GM23338 (cell line): ENCODE measurements around the gene SHISAL2A. TPM values are rescaled to one million over a fixed set of nuclear protein-coding genes. Genes with fewer than 3 reads are reported as not detected.

ENCODE experiments used
- ATAC-seq: fragments of 200-7000 bp; cut with Tn5 transposase; 3 replicates; pipeline ENCODE4 v1.9.1; 2020
- DNase-seq: peaks from one replicate; pipeline ENCODE4 v3.0.0-alpha.2; 2015; ENCODE audit warnings: low spot score
- H2AFZ ChIP-seq: fragments of 200-600 bp; sonication (generic); 2 replicates; pipeline ENCODE4 v1.8.0; 2016; ENCODE audit warnings: antibody characterized with exemption, mild to moderate bottlenecking, moderate library complexity
- H3F3A ChIP-seq: fragments of 200-600 bp; sonication (generic); replicated peaks from 2 replicates; pipeline ENCODE4 v1.8.0; 2017; ENCODE audit warnings: antibody characterized with exemption, mixed run types, low read depth
- H3K27ac ChIP-seq: fragments of 200-600 bp; sonication (generic); 2 replicates; pipeline ENCODE4 v1.6.1; 2016; ENCODE audit warnings: low read depth
- H3K27me3 ChIP-seq: fragments of 200-600 bp; sonication (generic); 2 replicates; pipeline ENCODE4 v1.8.0; 2016; ENCODE audit warnings: mild to moderate bottlenecking, mixed run types, moderate library complexity; ENCODE audit not compliant: insufficient read depth
- H3K36me3 ChIP-seq: fragments of 200-600 bp; sonication (generic); 2 replicates; pipeline ENCODE4 v1.8.0; 2016; ENCODE audit warnings: mild to moderate bottlenecking; ENCODE audit not compliant: insufficient read depth
- H3K4me1 ChIP-seq: fragments of 200-600 bp; sonication (generic); 2 replicates; pipeline ENCODE4 v1.8.0; 2016; ENCODE audit warnings: mild to moderate bottlenecking, moderate library complexity; ENCODE audit not compliant: insufficient read depth
- H3K4me2 ChIP-seq: fragments of 200-600 bp; sonication (generic); 2 replicates; pipeline ENCODE4 v1.7.1; 2017; ENCODE audit warnings: mixed run types
- H3K4me3 ChIP-seq: fragments of 200-600 bp; sonication (generic); 2 replicates; pipeline ENCODE4 v1.6.1; 2016; ENCODE audit warnings: mixed run types
- H3K79me2 ChIP-seq: fragments of 200-600 bp; sonication (generic); replicated peaks from 2 replicates; pipeline ENCODE4 v1.8.0; 2017; ENCODE audit warnings: mild to moderate bottlenecking; ENCODE audit not compliant: insufficient read depth
- H3K9me2 ChIP-seq: fragments of 200-600 bp; sonication (generic); 2 replicates; pipeline ENCODE4 v1.8.0; 2017; ENCODE audit not compliant: insufficient read depth
- H4K20me1 ChIP-seq: fragments of 200-600 bp; sonication (generic); replicated peaks from 2 replicates; pipeline ENCODE4 v1.8.0; 2017; ENCODE audit warnings: mild to moderate bottlenecking; ENCODE audit not compliant: insufficient read depth
- H3K27ac Mint-ChIP-seq: 2 replicates; pipeline ENCODE4 v1.8.0; 2020; ENCODE audit warnings: inconsistent platforms, mild to moderate bottlenecking, moderate library complexity, mixed read lengths
- H3K27me3 Mint-ChIP-seq: 3 replicates; pipeline ENCODE4 v1.8.0; 2022; ENCODE audit warnings: low read depth, mild to moderate bottlenecking, moderate library complexity, mixed read lengths, inconsistent platforms; ENCODE audit not compliant: insufficient read depth, poor library complexity
- H3K36me3 Mint-ChIP-seq: 3 replicates; pipeline ENCODE4 v1.8.0; 2021; ENCODE audit warnings: low read depth, mild to moderate bottlenecking, inconsistent platforms, moderate library complexity, mixed read lengths
- H3K4me1 Mint-ChIP-seq: 3 replicates; pipeline ENCODE4 v1.8.0; 2020; ENCODE audit warnings: mild to moderate bottlenecking, inconsistent platforms, mixed read lengths
- H3K4me3 Mint-ChIP-seq: 3 replicates; pipeline ENCODE4 v1.8.0; 2021; ENCODE audit warnings: moderate library complexity, mild to moderate bottlenecking, inconsistent platforms, mixed read lengths
- H3K9me3 Mint-ChIP-seq: 3 replicates; pipeline ENCODE4 v1.8.0; 2020; ENCODE audit warnings: moderate library complexity, mild to moderate bottlenecking, inconsistent platforms, mixed read lengths
- CREB1 ChIP-seq: fragments of 250-450 bp; sonication (Bioruptor Pico); IDR thresholded peaks from 2 replicates; pipeline ENCODE4 v1.5.0; 2020; ENCODE audit warnings: low read depth, mild to moderate bottlenecking, moderate library complexity
- ETS1 ChIP-seq: IDR thresholded peaks from 2 replicates; pipeline ENCODE4 v1.6.1; 2016; ENCODE audit warnings: antibody characterized with exemption
- EZH2 ChIP-seq: fragments of 200-600 bp; sonication (generic); IDR thresholded peaks from one replicate; pipeline ENCODE4 v1.8.0; 2017; ENCODE audit warnings: antibody characterized with exemption, mild to moderate bottlenecking, low read depth; ENCODE audit not compliant: unreplicated experiment
- EZH2phosphoT487 ChIP-seq: fragments of 200-600 bp; sonication (generic); IDR thresholded peaks from one replicate; pipeline ENCODE4 v1.8.1; 2018; ENCODE audit warnings: antibody characterized with exemption; ENCODE audit not compliant: unreplicated experiment
- JUNB ChIP-seq: IDR thresholded peaks from one replicate; pipeline ENCODE4 v1.6.1; 2016; ENCODE audit warnings: antibody characterized with exemption; ENCODE audit not compliant: unreplicated experiment
- NANOG ChIP-seq: IDR thresholded peaks from 2 replicates; pipeline ENCODE4 v1.6.1; 2016; ENCODE audit warnings: antibody characterized with exemption, borderline replicate concordance
- POLR2AphosphoS5 ChIP-seq: IDR thresholded peaks from 2 replicates; pipeline ENCODE4 v1.6.1; 2016; ENCODE audit warnings: antibody characterized with exemption, low read depth
- STAT1 ChIP-seq: IDR thresholded peaks from one replicate; pipeline ENCODE4 v1.6.1; 2016; ENCODE audit warnings: antibody characterized with exemption; ENCODE audit not compliant: unreplicated experiment
- ZNF114 ChIP-seq: fragments of 250-450 bp; sonication (Bioruptor Pico); IDR thresholded peaks from 2 replicates; pipeline ENCODE4 v1.5.0; 2020; ENCODE audit warnings: mild to moderate bottlenecking, moderate library complexity
- ZNF331 ChIP-seq: fragments of 250-450 bp; sonication (Bioruptor Pico); IDR thresholded peaks from 2 replicates; pipeline ENCODE4 v1.5.0; 2020; ENCODE audit warnings: low read depth, mild to moderate bottlenecking, moderate library complexity
- polyA plus RNA-seq: library from polyadenylated mRNA; unstranded; fragments of >200 nt; fragmentation: Nextera tagmentation; extraction: Ambion mirVana; gene quantifications from 2 replicates; pipeline ENCODE4 v1.2.1, GENCODE V29; 2016
- total RNA-seq: library from RNA; depleted of rRNA; stranded (reverse); fragments of >200 nt; shearing (Covaris generic); gene quantifications from 2 replicates; pipeline ENCODE4 v1.2.3, GENCODE V29; 2014
- TF ChIP-seq, protein P1 (sequence below): IDR thresholded peaks from one replicate; pipeline ENCODE4 v1.6.1; 2018; ENCODE audit warnings: antibody characterized with exemption; ENCODE audit not compliant: unreplicated experiment
- TF ChIP-seq, protein P2 (sequence below): fragments of 250-450 bp; sonication (Bioruptor Pico); IDR thresholded peaks from 2 replicates; pipeline ENCODE4 v1.5.0; 2020; ENCODE audit warnings: mild to moderate bottlenecking, moderate library complexity
- TF ChIP-seq, protein P3 (sequence below), 2 experiments: fragments of 200-600 bp in 1 of 2; sonication (generic) in 1 of 2; conservative IDR thresholded peaks; 2 replicates each; pipeline versions ENCODE4 v1.5.1 to v1.6.1; 2016 to 2017; ENCODE audit warnings: antibody characterized with exemption in 2 of 2, low read depth in 2 of 2, mild to moderate bottlenecking in 2 of 2, moderate library complexity in 1 of 2

The SHISAL2A gene
- total and polyA plus RNA-seq, 2 experiments from 2014 or later = 0.10 to 1.2 TPM

DNA sequence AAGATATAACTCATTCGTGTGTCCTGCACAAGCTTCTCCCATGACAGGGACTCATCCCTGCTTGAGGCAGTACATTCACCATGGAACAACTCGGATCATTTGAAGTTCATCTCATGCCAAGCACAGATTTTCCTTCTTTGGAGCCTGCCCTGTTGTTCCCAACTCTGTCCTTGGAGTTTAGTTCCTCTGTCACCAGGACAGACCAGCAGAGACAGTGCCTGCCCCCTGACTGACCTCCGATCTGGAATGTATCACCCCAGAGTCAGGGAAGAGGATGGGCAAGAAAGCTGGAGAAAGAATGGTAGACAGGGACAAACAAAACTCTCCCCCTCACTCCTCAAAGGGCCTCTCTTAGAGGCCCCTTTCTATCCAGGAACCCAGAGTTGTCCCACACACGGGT, 5.0 kb downstream of the SHISAL2A start:
- ATAC-seq (no peak), DNase-seq (no peak)
- Histone ChIP-seq H2AFZ (peak overlapping the region; percentile 43; the same call in 1 of the 2 replicates), H3K4me1 (peaks cover 7% of the 10 kb centered on the region; the same call in 1 of the 2 replicates), H3K4me2 (no peak overlapping the region), H3K9me2 (no peaks in the 10 kb centered on the region), H3K36me3 (no peaks in the 10 kb centered on the region), H3K4me3 (no peak overlapping the region), H4K20me1 (no peaks in the 10 kb centered on the region), H3F3A (no peaks in the 10 kb centered on the region), H3K27me3 (peaks cover 24% of the 10 kb centered on the region), H3K79me2 (no peaks in the 10 kb centered on the region), H3K27ac (no peak overlapping the region)
- Mint-ChIP-seq H3K4me1 (peaks cover 6% of the 10 kb centered on the region), H3K27ac (no peak overlapping the region), H3K9me3 (peaks cover 10% of the 10 kb centered on the region; the same call in 2 of the 3 replicates), H3K36me3 (no peaks in the 10 kb centered on the region; the same call in 1 of the 3 replicates), H3K4me3 (no peak overlapping the region), H3K27me3 (peaks cover 25% of the 10 kb centered on the region)
- TF ChIP-seq NANOG (no peak), CREB1 (no peak), EZH2phosphoT487 (no peak), STAT1 (no peak), ZNF114 (CRISPR knock-in tag) (no peak), ZNF331 (CRISPR knock-in tag) (no peak), EZH2 (no peak), POLR2AphosphoS5 (no peak), ETS1 (no peak), JUNB (no peak)
- TF ChIP-seq, protein P1, sequence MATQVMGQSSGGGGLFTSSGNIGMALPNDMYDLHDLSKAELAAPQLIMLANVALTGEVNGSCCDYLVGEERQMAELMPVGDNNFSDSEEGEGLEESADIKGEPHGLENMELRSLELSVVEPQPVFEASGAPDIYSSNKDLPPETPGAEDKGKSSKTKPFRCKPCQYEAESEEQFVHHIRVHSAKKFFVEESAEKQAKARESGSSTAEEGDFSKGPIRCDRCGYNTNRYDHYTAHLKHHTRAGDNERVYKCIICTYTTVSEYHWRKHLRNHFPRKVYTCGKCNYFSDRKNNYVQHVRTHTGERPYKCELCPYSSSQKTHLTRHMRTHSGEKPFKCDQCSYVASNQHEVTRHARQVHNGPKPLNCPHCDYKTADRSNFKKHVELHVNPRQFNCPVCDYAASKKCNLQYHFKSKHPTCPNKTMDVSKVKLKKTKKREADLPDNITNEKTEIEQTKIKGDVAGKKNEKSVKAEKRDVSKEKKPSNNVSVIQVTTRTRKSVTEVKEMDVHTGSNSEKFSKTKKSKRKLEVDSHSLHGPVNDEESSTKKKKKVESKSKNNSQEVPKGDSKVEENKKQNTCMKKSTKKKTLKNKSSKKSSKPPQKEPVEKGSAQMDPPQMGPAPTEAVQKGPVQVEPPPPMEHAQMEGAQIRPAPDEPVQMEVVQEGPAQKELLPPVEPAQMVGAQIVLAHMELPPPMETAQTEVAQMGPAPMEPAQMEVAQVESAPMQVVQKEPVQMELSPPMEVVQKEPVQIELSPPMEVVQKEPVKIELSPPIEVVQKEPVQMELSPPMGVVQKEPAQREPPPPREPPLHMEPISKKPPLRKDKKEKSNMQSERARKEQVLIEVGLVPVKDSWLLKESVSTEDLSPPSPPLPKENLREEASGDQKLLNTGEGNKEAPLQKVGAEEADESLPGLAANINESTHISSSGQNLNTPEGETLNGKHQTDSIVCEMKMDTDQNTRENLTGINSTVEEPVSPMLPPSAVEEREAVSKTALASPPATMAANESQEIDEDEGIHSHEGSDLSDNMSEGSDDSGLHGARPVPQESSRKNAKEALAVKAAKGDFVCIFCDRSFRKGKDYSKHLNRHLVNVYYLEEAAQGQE = no peak
- TF ChIP-seq, protein P2, sequence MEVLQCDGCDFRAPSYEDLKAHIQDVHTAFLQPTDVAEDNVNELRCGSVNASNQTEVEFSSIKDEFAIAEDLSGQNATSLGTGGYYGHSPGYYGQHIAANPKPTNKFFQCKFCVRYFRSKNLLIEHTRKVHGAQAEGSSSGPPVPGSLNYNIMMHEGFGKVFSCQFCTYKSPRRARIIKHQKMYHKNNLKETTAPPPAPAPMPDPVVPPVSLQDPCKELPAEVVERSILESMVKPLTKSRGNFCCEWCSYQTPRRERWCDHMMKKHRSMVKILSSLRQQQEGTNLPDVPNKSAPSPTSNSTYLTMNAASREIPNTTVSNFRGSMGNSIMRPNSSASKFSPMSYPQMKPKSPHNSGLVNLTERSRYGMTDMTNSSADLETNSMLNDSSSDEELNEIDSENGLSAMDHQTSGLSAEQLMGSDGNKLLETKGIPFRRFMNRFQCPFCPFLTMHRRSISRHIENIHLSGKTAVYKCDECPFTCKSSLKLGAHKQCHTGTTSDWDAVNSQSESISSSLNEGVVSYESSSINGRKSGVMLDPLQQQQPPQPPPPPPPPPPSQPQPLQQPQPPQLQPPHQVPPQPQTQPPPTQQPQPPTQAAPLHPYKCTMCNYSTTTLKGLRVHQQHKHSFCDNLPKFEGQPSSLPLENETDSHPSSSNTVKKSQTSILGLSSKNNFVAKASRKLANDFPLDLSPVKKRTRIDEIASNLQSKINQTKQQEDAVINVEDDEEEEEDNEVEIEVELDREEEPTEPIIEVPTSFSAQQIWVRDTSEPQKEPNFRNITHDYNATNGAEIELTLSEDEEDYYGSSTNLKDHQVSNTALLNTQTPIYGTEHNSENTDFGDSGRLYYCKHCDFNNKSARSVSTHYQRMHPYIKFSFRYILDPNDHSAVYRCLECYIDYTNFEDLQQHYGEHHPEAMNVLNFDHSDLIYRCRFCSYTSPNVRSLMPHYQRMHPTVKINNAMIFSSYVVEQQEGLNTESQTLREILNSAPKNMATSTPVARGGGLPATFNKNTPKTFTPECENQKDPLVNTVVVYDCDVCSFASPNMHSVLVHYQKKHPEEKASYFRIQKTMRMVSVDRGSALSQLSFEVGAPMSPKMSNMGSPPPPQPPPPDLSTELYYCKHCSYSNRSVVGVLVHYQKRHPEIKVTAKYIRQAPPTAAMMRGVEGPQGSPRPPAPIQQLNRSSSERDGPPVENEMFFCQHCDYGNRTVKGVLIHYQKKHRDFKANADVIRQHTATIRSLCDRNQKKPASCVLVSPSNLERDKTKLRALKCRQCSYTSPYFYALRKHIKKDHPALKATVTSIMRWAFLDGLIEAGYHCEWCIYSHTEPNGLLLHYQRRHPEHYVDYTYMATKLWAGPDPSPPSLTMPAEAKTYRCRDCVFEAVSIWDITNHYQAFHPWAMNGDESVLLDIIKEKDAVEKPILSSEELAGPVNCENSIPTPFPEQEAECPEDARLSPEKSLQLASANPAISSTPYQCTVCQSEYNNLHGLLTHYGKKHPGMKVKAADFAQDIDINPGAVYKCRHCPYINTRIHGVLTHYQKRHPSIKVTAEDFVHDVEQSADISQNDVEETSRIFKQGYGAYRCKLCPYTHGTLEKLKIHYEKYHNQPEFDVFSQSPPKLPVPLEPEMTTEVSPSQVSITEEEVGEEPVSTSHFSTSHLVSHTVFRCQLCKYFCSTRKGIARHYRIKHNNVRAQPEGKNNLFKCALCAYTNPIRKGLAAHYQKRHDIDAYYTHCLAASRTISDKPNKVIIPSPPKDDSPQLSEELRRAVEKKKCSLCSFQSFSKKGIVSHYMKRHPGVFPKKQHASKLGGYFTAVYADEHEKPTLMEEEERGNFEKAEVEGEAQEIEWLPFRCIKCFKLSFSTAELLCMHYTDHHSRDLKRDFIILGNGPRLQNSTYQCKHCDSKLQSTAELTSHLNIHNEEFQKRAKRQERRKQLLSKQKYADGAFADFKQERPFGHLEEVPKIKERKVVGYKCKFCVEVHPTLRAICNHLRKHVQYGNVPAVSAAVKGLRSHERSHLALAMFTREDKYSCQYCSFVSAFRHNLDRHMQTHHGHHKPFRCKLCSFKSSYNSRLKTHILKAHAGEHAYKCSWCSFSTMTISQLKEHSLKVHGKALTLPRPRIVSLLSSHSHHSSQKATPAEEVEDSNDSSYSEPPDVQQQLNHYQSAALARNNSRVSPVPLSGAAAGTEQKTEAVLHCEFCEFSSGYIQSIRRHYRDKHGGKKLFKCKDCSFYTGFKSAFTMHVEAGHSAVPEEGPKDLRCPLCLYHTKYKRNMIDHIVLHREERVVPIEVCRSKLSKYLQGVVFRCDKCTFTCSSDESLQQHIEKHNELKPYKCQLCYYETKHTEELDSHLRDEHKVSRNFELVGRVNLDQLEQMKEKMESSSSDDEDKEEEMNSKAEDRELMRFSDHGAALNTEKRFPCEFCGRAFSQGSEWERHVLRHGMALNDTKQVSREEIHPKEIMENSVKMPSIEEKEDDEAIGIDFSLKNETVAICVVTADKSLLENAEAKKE = no peak
- TF ChIP-seq, protein P3, sequence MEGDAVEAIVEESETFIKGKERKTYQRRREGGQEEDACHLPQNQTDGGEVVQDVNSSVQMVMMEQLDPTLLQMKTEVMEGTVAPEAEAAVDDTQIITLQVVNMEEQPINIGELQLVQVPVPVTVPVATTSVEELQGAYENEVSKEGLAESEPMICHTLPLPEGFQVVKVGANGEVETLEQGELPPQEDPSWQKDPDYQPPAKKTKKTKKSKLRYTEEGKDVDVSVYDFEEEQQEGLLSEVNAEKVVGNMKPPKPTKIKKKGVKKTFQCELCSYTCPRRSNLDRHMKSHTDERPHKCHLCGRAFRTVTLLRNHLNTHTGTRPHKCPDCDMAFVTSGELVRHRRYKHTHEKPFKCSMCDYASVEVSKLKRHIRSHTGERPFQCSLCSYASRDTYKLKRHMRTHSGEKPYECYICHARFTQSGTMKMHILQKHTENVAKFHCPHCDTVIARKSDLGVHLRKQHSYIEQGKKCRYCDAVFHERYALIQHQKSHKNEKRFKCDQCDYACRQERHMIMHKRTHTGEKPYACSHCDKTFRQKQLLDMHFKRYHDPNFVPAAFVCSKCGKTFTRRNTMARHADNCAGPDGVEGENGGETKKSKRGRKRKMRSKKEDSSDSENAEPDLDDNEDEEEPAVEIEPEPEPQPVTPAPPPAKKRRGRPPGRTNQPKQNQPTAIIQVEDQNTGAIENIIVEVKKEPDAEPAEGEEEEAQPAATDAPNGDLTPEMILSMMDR (conservative IDR thresholded peaks at IDR 0.05; ENCODE audit: low read depth in 2 of 2) = no peak
